Small intestine (tissue), 7 donors: Measurements from ENCODE around the gene CNOT6. TPM values are rescaled to one million over a fixed set of nuclear protein-coding genes. Genes with fewer than 3 reads are reported as not detected.

Experiments used
- DNase-seq, 2 donors: peaks; one replicate each; pipeline versions ENCODE4 v3.0.0 to v3.0.0-alpha.2; 2013
- FAIRE-seq: peaks from 2 replicates; lab custom pipeline; 2012; peaks lifted over from hg19 to GRCh38; lab: Jason Lieb, UNC
- H3K27ac ChIP-seq, 3 donors: one replicate each; pipeline ENCODE4 v1.5.1; 2013; ENCODE audit warnings: low read length in 2 of 3, mild to moderate bottlenecking in 2 of 3, control low read depth in 1 of 3, inconsistent platforms in 1 of 3, low read depth in 1 of 3, moderate library complexity in 1 of 3
- H3K27me3 ChIP-seq, 3 donors: one replicate each; pipeline ENCODE4 v1.6.1; 2013; ENCODE audit warnings: low read length in 3 of 3, inconsistent platforms in 1 of 3; ENCODE audit not compliant: control insufficient read depth in 3 of 3, insufficient read depth in 3 of 3
- H3K36me3 ChIP-seq, 3 donors: one replicate each; pipeline ENCODE4 v1.6.1; 2013; ENCODE audit warnings: low read length in 3 of 3, inconsistent platforms in 1 of 3, low read depth in 1 of 3, mild to moderate bottlenecking in 1 of 3, moderate library complexity in 1 of 3; ENCODE audit not compliant: control insufficient read depth in 3 of 3, insufficient read depth in 2 of 3
- H3K4me1 ChIP-seq, 3 donors: one replicate each; pipeline ENCODE4 v1.6.1; 2013; ENCODE audit warnings: low read length in 2 of 3, inconsistent platforms in 1 of 3, low read depth in 1 of 3, mild to moderate bottlenecking in 1 of 3, moderate library complexity in 1 of 3; ENCODE audit not compliant: control insufficient read depth in 3 of 3, insufficient read depth in 2 of 3
- H3K4me3 ChIP-seq, 3 donors: one replicate each; pipeline ENCODE4 v1.5.1; 2013; ENCODE audit warnings: low read length in 3 of 3, control low read depth in 1 of 3, inconsistent platforms in 1 of 3, low read depth in 1 of 3, mild to moderate bottlenecking in 1 of 3, moderate library complexity in 1 of 3
- H3K9me3 ChIP-seq, 2 donors: one replicate each; pipeline ENCODE4 v1.6.1; 2013; ENCODE audit warnings: low read depth in 1 of 2, low read length in 1 of 2; ENCODE audit not compliant: control insufficient read depth in 2 of 2, insufficient read depth in 1 of 2
- WGBS, 3 donors: extraction: QIAGEN DNeasy Blood & Tissue Kit; methylation state at CpG; one replicate each; pipeline ENCODE4 v1.1.7; 2013; 5-methylcytosine and 5-hydroxymethylcytosine counted together
- polyA plus RNA-seq, 4 donors: library from polyadenylated mRNA; stranded (reverse) in 3 of 4; unstranded in 1 of 4; fragments of 200-250 nt in 3 of 4; fragments of 120-200 nt in 1 of 4; gene quantifications; one replicate each; pipeline versions ENCODE4 v1.2.1 to v1.2.3, GENCODE V29; 2013
- donor health status: healthy with polysubstance abuse.
- donor health status: control.
- donor health status: control.
- donor health status: Bipolar disorder and iron deficiency.
- donor health status: healthy.

The CNOT6 gene
- polyA plus RNA-seq, 4 donors, result 9.5 to 30.7 (median 14.5) TPM

DNA sequence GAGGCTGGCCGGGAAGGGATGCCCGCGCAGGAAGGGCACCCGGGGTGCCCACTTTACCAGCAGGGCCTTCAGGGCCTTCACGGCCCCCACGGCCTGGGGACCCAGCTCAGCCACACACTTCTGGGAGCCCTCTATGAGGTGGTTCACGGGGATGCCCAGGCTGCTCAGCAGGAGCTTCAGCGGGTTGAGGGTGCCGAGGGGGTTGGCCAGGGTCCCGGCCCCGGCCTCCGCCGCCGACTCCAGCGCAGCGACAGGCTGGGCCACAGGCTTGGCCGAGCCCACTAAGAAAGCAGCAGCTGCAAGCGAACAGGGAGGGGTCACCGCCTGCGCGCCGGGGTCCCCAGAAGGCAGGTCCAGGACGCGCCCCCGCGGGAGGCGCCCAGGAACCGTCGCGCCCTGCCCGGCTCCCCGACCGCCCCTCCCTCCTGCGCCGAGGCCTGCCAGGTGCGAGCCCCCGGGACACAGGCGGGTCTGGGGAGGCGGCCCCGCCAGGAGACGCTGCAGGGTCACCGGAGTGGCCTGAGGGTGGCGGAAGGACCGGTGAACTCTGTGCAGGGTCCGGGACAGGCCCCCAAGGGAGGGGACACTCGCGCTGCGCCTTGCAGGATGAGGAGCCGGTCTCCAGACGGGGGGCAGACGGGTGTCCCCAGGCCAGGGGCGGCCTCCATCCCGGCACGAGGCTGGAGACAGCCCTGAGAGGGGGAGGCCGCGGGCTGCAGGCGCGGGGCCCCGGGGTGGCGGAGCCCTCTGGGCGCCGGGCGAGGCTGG lies 96.5 kb downstream of the CNOT6 start:
- Histone ChIP-seq H3K27ac (no peak overlapping the region), H3K27me3 (peaks cover 17 to 47% (median 20%) of the 10 kb centered on the region in 3 donors), H3K4me1 (no peaks in the 10 kb centered on the region), H3K4me3 (peak overlapping the region in 1 of 3 donors; percentile 8), H3K36me3 (no peaks in the 10 kb centered on the region), H3K9me3 (no peaks in the 10 kb centered on the region)
- DNase-seq (peak in 1 of 2 donors; percentile 7), FAIRE-seq (no peak)
- 2 to 4% (median 3%) methylated on average over 48 to 63 of the region's 63 CpGs for WGBS, 3 donors

DNA sequence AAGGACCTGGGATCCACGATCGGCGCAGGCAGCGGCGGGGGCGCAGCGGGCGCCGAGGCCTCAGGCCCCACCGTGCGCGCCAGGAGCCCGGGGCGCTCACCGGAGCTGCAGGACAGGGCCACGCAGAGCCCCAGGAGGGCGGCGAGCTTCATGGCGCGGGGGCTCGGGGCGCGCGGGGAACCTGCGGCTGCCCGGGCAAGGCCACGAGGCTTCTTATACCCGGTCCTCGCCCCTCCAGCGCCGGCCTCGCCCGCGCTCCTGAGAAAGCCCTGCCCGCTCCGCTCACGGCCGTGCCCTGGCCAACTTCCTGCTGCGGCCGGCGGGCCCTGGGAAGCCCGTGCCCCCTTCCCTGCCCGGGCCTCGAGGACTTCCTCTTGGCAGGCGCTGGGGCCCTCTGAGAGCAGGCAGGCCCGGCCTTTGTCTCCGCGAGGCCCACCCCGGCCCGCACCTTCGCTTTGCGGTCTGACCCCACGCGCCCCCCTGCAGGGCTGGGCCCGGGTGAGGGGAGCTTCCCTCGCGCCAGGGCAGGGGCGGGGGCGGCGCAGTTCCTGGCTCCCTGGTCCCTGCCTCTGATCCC lies 97.2 kb downstream of the CNOT6 start, which contains the start of gene SCGB3A1:
Gene SCGB3A1, minus strand, starts transcription at position 189 of the 577 bp plus-strand sequence. Its CDS starts 37 bp downstream, at position 152.
- Histone ChIP-seq H3K4me1 (no peaks in the 10 kb centered on the region), H3K27ac (no peak within 1 kb of the TSS), H3K4me3 (peak within 1 kb of the TSS in 1 of 3 donors; percentile 8), H3K9me3 (no peaks in the 10 kb centered on the region), H3K27me3 (peaks cover 17 to 47% (median 20%) of the 10 kb centered on the region in 3 donors), H3K36me3 (no peaks in the 10 kb centered on the region)
- FAIRE-seq (no peak), DNase-seq (peak in 1 of 2 donors; percentile 14)
- WGBS, 3 donors, result 4 to 12% (median 4%) methylated on average over 26 to 60 of the region's 60 CpGs

DNA sequence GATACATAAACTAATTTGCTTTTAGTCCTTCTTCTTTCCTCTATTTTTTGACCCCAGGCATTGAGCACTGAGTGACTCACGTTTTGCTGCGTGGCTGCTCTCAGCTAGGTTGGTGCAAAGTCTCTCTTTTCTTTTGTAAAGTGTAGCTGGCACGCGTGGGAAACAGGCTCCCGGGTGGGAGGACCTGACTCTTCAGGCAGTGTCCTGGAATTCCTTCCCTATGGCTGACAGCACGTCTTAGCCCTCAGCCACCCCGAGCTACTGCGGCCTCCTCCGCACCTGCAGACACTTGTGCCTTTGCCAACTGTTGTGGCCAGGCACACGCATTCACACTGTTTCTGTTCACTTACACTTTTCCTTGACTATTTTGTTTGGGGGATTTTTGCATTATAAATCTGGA lies 98.0 kb downstream of the CNOT6 start:
- no peak overlapping the region for H3K4me3 ChIP-seq
- FAIRE-seq, result no peak
- H3K36me3 ChIP-seq, result no peaks in the 10 kb centered on the region
- no peak overlapping the region for H3K27ac ChIP-seq
- 47 to 77% (median 53%) methylated on average over 10 of the region's 10 CpGs for WGBS, 3 donors
- H3K9me3 ChIP-seq, result no peaks in the 10 kb centered on the region
- DNase-seq, result no peak
- no peaks in the 10 kb centered on the region for H3K4me1 ChIP-seq
- peaks cover 17 to 47% (median 20%) of the 10 kb centered on the region in 3 donors for H3K27me3 ChIP-seq

DNA sequence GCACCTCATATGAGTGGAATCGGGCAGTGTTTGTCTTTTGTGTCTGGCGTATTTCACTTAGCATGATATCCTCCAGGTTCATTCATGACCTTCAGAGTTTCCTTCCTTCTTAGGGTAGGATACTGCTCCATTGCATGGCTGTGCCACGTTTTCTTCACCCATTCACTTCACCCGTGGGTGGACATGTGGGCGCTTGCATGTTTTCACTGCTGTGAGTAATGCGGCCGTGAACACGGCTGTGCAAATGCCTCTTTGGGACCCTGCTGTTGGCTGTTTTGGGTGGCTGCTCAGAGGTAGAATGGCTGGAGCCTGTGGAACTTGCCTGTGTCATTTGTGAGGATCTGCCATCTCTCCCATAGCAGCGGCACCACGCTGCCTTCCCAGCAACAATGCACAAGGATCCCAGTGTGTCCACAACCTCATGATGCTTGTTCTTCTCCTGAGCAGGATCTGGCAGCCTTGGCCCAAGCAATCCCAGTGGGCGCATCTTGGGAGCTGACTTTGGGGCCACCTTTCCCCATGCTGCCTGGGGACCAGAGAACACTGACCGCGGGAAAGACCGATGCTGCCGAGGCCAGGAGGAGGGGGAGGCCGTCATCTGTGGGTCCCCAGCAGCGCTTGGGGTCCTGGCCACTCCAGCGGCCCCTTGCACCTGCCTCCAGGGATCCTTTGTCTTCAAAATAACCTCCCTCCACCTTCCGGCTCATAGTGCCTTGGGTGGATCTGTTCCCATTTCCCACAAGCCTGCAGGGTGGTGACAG lies 99.4 kb downstream of the CNOT6 start:
- Histone ChIP-seq H3K4me3 (no peak overlapping the region), H3K4me1 (no peaks in the 10 kb centered on the region), H3K27ac (no peak overlapping the region), H3K36me3 (no peaks in the 10 kb centered on the region), H3K27me3 (peaks cover 14 to 39% (median 17%) of the 10 kb centered on the region in 3 donors), H3K9me3 (no peaks in the 10 kb centered on the region)
- DNase-seq, result no peak
- WGBS, 3 donors, result 83 to 89% (median 87%) methylated on average over 18 to 19 of the region's 19 CpGs
- FAIRE-seq, result no peak

DNA sequence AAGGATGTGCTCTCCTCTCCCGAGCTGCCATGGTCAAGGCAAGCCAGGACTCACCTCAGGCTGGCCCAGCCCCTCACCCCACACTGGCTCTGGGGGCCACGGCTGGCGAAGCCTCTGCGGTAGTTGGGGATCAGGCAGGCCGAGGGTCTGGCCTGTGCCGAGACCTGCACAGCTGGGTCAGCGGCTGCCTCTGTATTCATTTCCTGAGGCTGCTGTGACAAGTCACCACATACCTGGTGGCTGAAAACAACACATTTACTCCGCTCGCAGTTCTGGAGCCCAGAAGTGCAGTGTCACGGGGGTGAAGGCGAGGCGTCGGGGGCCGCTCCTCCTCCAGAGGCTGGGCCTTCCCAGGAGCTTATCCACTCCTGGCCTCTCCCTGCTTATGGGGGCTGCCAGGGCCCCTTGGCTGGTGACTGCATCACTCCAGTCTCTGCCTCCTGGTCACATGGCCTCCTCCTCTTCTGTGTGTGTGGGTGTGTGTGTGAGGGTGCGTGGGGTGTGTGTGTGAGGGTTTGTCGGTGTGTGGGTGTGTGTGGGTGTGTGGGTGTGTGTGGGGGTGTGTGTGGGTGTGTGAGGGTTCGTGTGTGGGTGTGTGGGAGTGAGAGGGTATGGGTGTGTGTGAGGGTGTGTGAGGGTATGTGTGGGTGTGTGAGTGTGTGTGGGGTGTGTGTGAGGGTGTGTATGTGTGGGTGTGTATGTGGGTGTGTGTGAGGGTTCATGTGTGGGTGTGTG lies 100.3 kb downstream of the CNOT6 start:
- H3K27ac ChIP-seq, result no peak overlapping the region
- H3K4me3 ChIP-seq, result no peak overlapping the region
- DNase-seq (no peak), FAIRE-seq (no peak)
- H3K27me3 ChIP-seq, result peaks cover 10 to 36% (median 17%) of the 10 kb centered on the region in 3 donors
- WGBS, 3 donors, result 72 to 79% (median 78%) methylated on average over 16 to 17 of the region's 17 CpGs
- no peaks in the 10 kb centered on the region for H3K9me3 ChIP-seq
- H3K4me1 ChIP-seq, result no peaks in the 10 kb centered on the region
- no peaks in the 10 kb centered on the region for H3K36me3 ChIP-seq

DNA sequence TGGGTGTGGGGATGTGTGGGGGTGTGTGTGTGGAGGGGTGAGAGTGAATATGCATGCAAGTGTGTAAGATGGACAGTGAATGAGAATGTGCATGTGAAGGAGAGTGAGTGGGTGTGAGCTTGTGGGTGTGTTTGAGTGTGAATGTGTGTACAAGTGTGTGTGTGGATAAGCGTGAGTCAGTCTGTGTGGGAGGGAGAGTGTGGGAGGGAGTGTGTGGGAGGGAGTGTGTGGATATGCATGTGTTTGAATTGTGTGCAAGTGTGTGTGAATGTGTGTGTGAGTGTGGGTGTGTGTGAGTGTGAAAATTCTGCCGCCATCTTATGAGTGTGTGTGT lies 100.8 kb downstream of the CNOT6 start:
- Histone ChIP-seq H3K9me3 (no peaks in the 10 kb centered on the region), H3K4me3 (no peak overlapping the region), H3K36me3 (no peaks in the 10 kb centered on the region), H3K27me3 (peaks cover 7 to 30% (median 14%) of the 10 kb centered on the region in 3 donors), H3K27ac (no peak overlapping the region), H3K4me1 (no peaks in the 10 kb centered on the region)
- DNase-seq (no peak), FAIRE-seq (no peak)
- 69 to 88% (median 79%) methylated on average over 2 of the region's 2 CpGs for WGBS, 3 donors

DNA sequence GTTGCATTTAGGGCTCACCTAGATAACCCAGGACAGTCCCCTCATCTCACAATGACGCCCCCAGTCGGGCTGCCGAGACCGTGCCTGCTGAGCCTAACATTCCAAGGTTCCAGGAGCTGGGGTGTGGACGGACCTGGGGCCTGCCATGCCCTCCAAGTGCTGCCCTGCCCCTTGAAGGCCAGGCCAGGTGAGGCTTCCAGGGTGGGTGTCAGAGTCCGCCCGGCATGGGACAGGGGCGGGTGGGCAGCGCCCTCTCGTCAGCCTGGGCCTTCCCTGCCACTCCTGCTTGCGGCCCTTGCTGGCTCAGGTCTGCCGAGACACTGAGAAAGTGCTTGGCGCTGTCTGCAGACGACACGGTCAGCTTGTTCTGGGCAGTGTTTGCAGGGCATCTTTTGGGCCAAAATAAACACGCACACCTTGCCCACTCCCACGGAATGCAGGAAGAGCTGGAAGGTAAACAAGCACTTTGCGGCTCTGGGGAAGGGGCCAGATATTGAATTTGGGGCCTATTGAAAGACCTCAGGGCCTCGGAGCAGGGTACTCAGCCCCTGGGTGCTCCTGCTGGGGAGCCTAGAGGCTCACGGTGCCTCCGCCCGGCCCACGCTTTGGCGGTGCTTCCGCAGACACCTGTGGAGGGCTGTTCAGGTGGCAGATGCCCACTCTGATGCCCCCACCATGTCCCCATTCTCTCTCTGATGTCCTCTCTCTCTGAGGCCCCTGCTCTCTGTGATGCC lies 101.4 kb downstream of the CNOT6 start:
- H3K9me3 ChIP-seq, result no peaks in the 10 kb centered on the region
- no peaks in the 10 kb centered on the region for H3K36me3 ChIP-seq
- FAIRE-seq (no peak), DNase-seq (no peak)
- H3K27ac ChIP-seq, result no peak overlapping the region
- WGBS, 3 donors, result 72 to 86% (median 80%) methylated on average over 22 to 25 of the region's 25 CpGs
- H3K4me3 ChIP-seq, result no peak overlapping the region
- H3K27me3 ChIP-seq, result peaks cover 2 to 25% (median 9%) of the 10 kb centered on the region in 3 donors
- H3K4me1 ChIP-seq, result no peaks in the 10 kb centered on the region
